ENCODE measurements around the gene DUSP28. TPM values are rescaled to one million over a fixed set of nuclear protein-coding genes. Genes with fewer than 3 reads are reported as not detected.
A peak's percentile ranks its signal among the peaks of the same experiment; 100 is the strongest.

The DUSP28 gene
- total and polyA plus RNA-seq, 2 of the 8 experiments (the other 6 are each of a cell fraction or from before 2014, with no cell fraction given): 2.1 to 2.3 TPM

DNA sequence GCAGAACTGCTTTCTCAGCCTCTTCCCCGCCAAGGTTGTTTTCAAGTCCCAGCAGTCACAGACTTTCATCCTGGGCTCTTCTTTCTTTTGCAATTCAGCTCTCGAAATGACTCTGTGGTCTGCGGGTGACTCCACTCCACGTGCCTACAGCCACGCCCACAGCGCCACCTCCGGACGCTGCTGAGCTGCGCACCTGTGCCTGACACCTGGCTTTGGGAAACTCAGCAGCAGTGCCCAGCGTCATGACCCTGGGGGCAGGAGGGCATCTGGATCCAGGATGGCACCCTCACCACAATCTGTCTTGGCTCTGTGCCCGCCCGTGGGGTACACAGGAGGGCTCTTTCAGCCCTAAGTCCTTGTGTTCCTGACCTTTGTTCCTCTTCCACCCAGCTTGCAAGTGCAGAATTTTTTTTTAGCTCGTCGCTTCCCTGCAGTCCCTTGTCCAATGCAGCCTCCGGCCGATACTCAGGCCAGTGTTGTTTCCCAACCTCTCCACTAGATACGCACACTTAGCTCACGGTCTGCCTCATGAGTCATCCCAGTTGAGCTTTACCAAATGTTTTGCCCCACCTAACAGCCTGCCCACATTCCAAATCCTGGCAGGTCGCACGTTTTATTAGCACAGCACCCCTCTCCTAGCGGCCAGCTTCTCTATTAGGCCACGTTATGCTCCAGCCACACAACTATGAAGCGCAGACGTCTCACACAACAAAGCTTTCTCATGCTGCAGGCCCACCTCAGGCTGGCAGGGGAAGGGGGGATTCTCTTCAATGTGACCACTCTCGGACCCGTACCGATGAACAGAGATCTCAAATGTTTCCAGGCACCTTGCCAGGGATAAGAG lies 19.8 kb downstream of the DUSP28 start (continued):
- TF ChIP-seq, protein P1, sequence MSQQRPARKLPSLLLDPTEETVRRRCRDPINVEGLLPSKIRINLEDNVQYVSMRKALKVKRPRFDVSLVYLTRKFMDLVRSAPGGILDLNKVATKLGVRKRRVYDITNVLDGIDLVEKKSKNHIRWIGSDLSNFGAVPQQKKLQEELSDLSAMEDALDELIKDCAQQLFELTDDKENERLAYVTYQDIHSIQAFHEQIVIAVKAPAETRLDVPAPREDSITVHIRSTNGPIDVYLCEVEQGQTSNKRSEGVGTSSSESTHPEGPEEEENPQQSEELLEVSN (IDR thresholded peaks at IDR 0.05): peak; percentile 69
- TF ChIP-seq CTBP2 (IDR thresholded peaks at IDR 0.05; ENCODE audit: borderline replicate concordance, insufficient read depth, insufficient read length, low read length) (no peak), KDM4A (IDR thresholded peaks at IDR 0.05; ENCODE audit: low read depth, low read length, severe bottlenecking) (no peak), SAP30 (IDR thresholded peaks at IDR 0.05; ENCODE audit: insufficient read depth, insufficient replicate concordance, low read length) (no peak), TCF12 (IDR thresholded peaks at IDR 0.05; ENCODE audit: low read depth, low read length) (peak; percentile 79; the same call in 1 of the 2 replicates), YY1 (IDR thresholded peaks at IDR 0.05; ENCODE audit: low read depth, low read length) (peak; percentile 31; the same call in 1 of the 2 replicates), SIN3A (conservative IDR thresholded peaks at IDR 0.05 in 1 of 2, IDR thresholded peaks at IDR 0.05 in 1 of 2; ENCODE audit: low read depth in 1 of 2, low read length in 2 of 2) (peak in 1 of 2 experiments; percentile 77; a peak in 2 of 4 replicates), EGR1 (IDR thresholded peaks at IDR 0.05; ENCODE audit: borderline replicate concordance, low read depth, low read length) (no peak), CEBPB (IDR thresholded peaks at IDR 0.05; ENCODE audit: low read depth, low read length) (0 out of 2 replicates have a peak, but pooled peaks have one; percentile 9), POU5F1 (IDR thresholded peaks at IDR 0.05; ENCODE audit: low read depth, low read length) (no peak), FOSL1 (IDR thresholded peaks at IDR 0.05; ENCODE audit: insufficient read depth, low read depth, low read length) (no peak), RAD21 (IDR thresholded peaks at IDR 0.05 in 1 of 2, conservative IDR thresholded peaks at IDR 0.05 in 1 of 2; ENCODE audit: low read depth in 2 of 2, low read length in 2 of 2) (peak; percentile 19 to 52; a peak in 3 of 4 replicates), SIX5 (IDR thresholded peaks at IDR 0.05; ENCODE audit: low read depth, low read length) (no peak), KDM5A (IDR thresholded peaks at IDR 0.05; ENCODE audit: low read length) (no peak)
- TF ChIP-seq, protein P2, sequence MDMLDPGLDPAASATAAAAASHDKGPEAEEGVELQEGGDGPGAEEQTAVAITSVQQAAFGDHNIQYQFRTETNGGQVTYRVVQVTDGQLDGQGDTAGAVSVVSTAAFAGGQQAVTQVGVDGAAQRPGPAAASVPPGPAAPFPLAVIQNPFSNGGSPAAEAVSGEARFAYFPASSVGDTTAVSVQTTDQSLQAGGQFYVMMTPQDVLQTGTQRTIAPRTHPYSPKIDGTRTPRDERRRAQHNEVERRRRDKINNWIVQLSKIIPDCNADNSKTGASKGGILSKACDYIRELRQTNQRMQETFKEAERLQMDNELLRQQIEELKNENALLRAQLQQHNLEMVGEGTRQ (IDR thresholded peaks at IDR 0.05; ENCODE audit: low read length): 0 out of 2 replicates have a peak, but pooled peaks have one; percentile 16
- TF ChIP-seq, protein P3, sequence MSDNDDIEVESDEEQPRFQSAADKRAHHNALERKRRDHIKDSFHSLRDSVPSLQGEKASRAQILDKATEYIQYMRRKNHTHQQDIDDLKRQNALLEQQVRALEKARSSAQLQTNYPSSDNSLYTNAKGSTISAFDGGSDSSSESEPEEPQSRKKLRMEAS (IDR thresholded peaks at IDR 0.05): peak; percentile 97
- TF ChIP-seq, protein P4, sequence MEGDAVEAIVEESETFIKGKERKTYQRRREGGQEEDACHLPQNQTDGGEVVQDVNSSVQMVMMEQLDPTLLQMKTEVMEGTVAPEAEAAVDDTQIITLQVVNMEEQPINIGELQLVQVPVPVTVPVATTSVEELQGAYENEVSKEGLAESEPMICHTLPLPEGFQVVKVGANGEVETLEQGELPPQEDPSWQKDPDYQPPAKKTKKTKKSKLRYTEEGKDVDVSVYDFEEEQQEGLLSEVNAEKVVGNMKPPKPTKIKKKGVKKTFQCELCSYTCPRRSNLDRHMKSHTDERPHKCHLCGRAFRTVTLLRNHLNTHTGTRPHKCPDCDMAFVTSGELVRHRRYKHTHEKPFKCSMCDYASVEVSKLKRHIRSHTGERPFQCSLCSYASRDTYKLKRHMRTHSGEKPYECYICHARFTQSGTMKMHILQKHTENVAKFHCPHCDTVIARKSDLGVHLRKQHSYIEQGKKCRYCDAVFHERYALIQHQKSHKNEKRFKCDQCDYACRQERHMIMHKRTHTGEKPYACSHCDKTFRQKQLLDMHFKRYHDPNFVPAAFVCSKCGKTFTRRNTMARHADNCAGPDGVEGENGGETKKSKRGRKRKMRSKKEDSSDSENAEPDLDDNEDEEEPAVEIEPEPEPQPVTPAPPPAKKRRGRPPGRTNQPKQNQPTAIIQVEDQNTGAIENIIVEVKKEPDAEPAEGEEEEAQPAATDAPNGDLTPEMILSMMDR (IDR thresholded peaks at IDR 0.05; ENCODE audit: control extremely low read depth in 1 of 3, insufficient read depth in 1 of 3, low read depth in 1 of 3, low read length in 3 of 3): peak in 2 of 3 experiments; percentile 76 to 86; a peak in 3 of 4 replicates

Data from H1 (cell line).